Effector memory CD8-positive, alpha-beta T cell (primary cell): Measurements from ENCODE around the gene KIAA0930.
"Not testable (repeated sequence)": the region's sequence is repeated elsewhere in the genome, so short reads cannot be mapped to it uniquely, and the experiment has no call there.

Experiments
- ATAC-seq: fragments of 150-1000 bp; cut with Tn5 transposase; replicated peaks from 2 replicates; pipeline ENCODE4 v1.10.0; 2021; ENCODE audit warnings: mild to moderate bottlenecking, moderate library complexity
- DNase-seq, 3 experiments: peaks; one replicate each; pipeline ENCODE4 v3.0.0; 2021
- H3K27ac Mint-ChIP-seq, 2 donors: one replicate each; pipeline ENCODE4 v1.8.0; 2022; ENCODE audit warnings: mild to moderate bottlenecking in 2 of 2, mixed read lengths in 2 of 2, moderate library complexity in 2 of 2
- H3K27me3 Mint-ChIP-seq, 2 donors: one replicate each; pipeline ENCODE4 v1.8.0; 2022; ENCODE audit warnings: mixed read lengths in 2 of 2
- H3K36me3 Mint-ChIP-seq: one replicate; pipeline ENCODE4 v1.8.0; 2022; ENCODE audit warnings: mild to moderate bottlenecking, moderate library complexity, mixed read lengths; ENCODE audit not compliant: insufficient read depth
- H3K4me1 Mint-ChIP-seq, 2 donors: one replicate each; pipeline ENCODE4 v1.8.0; 2022; ENCODE audit warnings: low read depth in 2 of 2, mixed read lengths in 2 of 2
- H3K4me3 Mint-ChIP-seq, 2 donors: one replicate each; pipeline ENCODE4 v1.8.0; 2022; ENCODE audit warnings: mild to moderate bottlenecking in 2 of 2, mixed read lengths in 2 of 2, moderate library complexity in 2 of 2
- H3K9me3 Mint-ChIP-seq, 2 donors: one replicate each; pipeline ENCODE4 v1.8.0; 2022; ENCODE audit warnings: mixed read lengths in 2 of 2
- total RNA-seq, 9 experiments: gene quantifications; one replicate each; lab custom pipeline; 2026; lab: John Stamatoyannopoulos, UW

Gene KIAA0930
- total RNA-seq = 23.6 to 71.8 (median 53.9) reads per million in 9 experiments

DNA sequence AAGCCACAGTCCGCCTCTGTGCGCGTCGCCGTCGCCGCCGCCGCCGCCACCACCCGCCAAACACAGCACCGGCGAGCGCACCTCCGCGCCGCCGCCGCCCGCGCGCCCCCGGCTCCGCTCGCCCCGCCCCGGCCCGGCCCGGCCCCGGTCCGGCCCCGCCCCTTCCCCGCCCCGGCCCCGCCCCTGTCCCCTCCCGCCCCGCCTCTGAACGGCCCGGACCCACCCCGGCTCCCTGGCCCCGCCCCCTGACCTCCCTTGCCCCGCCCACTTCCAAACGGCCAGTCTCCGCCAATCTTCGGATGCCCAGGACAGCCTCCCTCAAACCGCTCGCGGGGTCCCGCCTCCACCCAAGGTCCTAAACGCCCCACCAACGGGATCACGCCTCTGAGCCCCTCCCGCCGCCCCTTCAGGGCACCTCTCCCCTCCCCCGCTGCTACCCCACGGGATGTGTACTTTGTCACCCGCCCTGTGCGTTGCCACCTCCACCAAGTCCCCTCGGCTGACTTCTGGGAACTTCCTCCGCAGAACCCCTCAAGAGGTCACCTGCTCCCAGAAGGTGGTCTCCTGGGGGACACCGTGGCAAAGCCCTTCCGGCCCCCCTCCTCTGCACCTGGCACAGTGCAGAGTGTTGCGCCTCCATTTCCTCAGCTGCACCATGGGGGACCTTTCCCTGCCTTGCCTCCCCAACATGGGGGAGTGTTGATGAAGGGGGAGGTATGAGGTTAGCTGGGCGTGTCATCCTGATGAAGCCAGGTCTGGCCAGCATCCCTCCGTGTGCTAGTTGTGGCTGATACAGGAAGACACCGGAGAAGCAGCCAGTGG, at the start of gene KIAA0930:
Gene KIAA0930, minus strand, starts transcription at position 85 of the 822 bp plus-strand sequence. CDS start 191 bp downstream, outside the sequence.
- DNase-seq = peak; percentile 80 to 84 (median 84)
- Mint-ChIP-seq H3K27ac (peak within 1 kb of the TSS; percentile 88 to 96), H3K36me3 (peaks cover 26% of the 10 kb centered on the region), H3K27me3 (no peaks in the 10 kb centered on the region), H3K9me3 (no peaks in the 10 kb centered on the region), H3K4me3 (peak within 1 kb of the TSS; percentile 85 to 96), H3K4me1 (peaks cover 25 to 32% of the 10 kb centered on the region in 2 donors)
- peak; percentile 82 for ATAC-seq

DNA sequence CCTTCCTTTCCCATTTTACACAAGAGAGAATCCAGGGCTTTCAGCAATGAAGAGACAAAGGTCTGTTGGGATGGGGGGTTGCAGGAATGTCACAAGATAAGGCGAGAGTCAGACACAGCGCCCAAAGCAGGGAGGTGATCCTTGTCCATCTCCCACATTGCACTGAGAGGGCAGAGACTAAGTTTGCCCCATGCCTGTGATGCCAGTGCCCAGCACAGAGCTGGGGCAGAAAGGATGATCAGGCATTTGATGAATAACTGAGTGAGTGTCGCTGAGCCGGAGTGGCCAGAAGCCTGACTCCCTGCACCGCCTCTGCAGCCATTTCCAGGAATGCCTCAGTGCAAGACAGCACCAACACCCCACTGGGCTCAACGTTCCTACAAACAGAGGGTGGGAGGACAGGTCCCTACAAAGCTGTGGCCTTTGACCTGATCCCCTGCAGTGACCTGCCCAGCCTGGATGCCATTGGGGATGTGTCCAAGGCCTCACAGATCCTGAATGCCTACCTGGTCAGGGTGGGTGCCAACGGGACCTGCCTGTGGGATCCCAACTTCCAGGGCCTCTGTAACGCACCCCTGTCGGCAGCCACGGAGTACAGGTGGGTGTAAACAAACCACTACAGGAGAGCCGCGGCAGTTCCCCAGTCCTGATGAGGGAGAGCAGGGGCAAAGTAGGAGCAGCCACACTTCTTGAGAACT, 46.3 kb upstream of the KIAA0930 start:
- no peaks in the 10 kb centered on the region for H3K4me1 Mint-ChIP-seq
- no peak overlapping the region for H3K4me3 Mint-ChIP-seq
- no peaks in the 10 kb centered on the region for H3K9me3 Mint-ChIP-seq
- no peak for ATAC-seq
- H3K27ac Mint-ChIP-seq = no peak overlapping the region
- peaks cover 24 to 48% of the 10 kb centered on the region in 2 donors for H3K27me3 Mint-ChIP-seq
- no peak for DNase-seq
- H3K36me3 Mint-ChIP-seq = no peaks in the 10 kb centered on the region

DNA sequence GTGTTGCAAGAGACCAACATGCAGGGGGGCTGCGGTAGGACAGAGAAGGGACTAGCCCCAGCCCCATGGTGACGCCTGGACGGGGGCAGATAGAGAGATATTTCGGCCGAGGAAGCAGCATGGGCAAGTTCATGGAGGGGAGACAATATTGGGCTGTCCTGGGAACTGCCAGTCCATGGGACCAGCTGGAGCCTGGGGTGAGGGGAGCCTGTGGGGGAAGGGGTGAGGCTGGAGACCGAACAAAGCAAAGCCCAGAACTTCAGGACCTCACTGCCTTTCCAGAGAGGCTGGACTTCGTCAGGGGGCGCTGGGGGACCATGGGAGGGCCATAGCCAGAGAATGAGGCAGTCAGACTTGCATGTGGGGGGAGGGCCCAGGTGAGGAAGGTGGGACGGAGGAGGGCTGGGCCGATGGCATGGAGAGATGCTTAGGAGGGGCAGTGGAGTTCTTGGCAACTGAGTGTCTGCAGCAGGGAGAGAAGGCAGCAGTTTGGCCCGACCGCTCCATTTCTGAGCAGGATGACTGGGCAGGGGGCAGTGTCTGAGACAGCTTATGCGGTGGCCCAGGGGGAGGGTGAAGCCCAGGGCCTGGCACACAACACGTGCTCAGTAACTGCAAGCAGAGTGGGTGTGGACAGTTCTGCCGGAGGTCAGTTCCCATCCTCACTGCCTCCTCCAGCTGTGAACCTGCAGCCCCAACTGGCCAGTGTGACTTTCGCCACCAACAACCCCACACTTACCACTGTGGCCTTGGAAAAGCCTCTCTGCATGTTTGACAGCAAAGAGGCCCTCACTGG, 44.8 kb upstream of the KIAA0930 start:
- peaks cover 33 to 59% of the 10 kb centered on the region in 2 donors for H3K27me3 Mint-ChIP-seq
- ATAC-seq (no peak), DNase-seq (no peak)
- no peak overlapping the region for H3K4me3 Mint-ChIP-seq
- H3K27ac Mint-ChIP-seq = no peak overlapping the region
- no peaks in the 10 kb centered on the region for H3K9me3 Mint-ChIP-seq
- no peaks in the 10 kb centered on the region for H3K4me1 Mint-ChIP-seq
- no peaks in the 10 kb centered on the region for H3K36me3 Mint-ChIP-seq

DNA sequence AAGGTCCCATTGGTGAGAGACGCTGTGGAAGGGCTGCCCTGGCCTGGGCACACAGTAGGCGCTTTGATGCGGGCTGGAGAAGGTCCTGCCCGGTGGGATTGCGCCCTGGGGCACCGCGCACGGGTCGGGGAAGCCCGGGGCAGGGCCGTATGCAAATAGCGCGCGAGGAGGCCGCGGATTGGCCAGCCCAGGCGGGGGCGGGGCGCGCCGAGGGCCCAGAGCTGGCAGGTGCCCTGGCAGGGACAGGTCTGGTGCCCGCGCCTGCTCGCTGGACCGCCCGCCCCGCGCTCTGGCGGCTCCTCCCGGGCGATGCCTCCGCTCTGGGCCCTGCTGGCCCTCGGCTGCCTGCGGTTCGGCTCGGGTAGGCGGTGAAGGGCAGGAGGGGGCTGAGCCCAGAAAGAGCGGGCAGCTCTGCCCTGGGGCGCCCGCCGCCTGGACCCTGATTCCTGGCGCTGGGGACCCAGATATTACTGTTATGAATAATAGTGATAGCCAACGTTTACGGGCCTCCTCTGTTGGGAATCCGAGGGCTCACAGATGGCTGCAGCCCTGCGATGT, 44.1 kb upstream of the KIAA0930 start, which contains the start of gene UPK3A:
Gene UPK3A, plus strand, starts transcription at position 245 of the 558 bp plus-strand sequence. Its CDS starts 65 bp downstream, at position 310.
- H3K4me3 Mint-ChIP-seq = peak within 1 kb of the TSS in 1 of 2 donors; percentile 48
- H3K36me3 Mint-ChIP-seq = no peaks in the 10 kb centered on the region
- H3K9me3 Mint-ChIP-seq = no peaks in the 10 kb centered on the region
- ATAC-seq = peak; percentile 96
- peak in 2 of 3 experiments; percentile 33 to 36 for DNase-seq
- H3K4me1 Mint-ChIP-seq = no peaks in the 10 kb centered on the region
- H3K27ac Mint-ChIP-seq = no peak within 1 kb of the TSS
- peaks cover 33 to 59% of the 10 kb centered on the region in 2 donors for H3K27me3 Mint-ChIP-seq

DNA sequence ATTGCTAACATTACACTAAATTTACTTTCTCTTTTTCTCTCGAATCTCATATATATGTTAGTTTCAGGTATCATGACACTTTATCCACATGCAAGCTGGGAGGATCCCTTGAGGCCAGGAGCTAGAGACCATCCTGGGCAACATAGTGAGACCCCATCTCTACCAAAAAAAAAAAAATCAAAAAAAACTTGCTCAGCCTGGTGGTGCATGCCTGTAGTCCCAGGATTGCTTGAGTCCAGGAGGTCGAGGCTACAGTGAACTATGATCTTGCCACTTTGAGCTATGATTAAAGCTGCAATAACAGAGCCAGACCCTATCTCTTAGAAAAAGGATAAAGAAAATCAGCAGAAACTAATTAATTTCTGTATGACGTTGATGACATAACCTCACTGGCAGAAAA, 40.3 kb upstream of the KIAA0930 start:
- peaks cover 0 to 1% of the 10 kb centered on the region in 2 donors for H3K4me1 Mint-ChIP-seq
- no peak overlapping the region for H3K27ac Mint-ChIP-seq
- H3K4me3 Mint-ChIP-seq = no peak overlapping the region
- DNase-seq (no peak), ATAC-seq (no peak)
- H3K27me3 Mint-ChIP-seq = peaks cover 33 to 61% of the 10 kb centered on the region in 2 donors
- peaks cover 3% of the 10 kb centered on the region for H3K36me3 Mint-ChIP-seq
- no peaks in the 10 kb centered on the region for H3K9me3 Mint-ChIP-seq

DNA sequence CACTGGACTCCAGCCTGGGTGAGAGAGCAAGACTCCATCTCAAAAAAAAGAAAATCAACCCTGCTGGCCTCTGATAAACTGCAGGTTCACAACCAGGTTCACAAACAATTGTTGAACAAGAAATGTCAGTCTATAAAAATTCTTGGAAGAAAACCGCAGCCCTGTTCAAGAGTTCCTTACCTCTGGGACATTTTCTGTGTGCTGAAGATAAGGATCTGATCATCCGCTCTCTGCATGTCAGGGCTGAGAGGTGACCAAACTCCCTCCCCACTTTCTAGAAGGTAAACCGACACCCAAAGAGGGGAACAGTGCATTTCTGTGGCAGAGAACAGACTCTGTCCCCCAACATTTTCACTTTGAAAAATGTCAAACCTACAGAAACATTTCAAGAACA, 39.9 kb upstream of the KIAA0930 start:
- Mint-ChIP-seq H3K4me1 (peaks cover 0 to 1% of the 10 kb centered on the region in 2 donors), H3K4me3 (no peak overlapping the region), H3K27ac (no peak overlapping the region), H3K36me3 (peaks cover 3% of the 10 kb centered on the region), H3K27me3 (peaks cover 33 to 56% of the 10 kb centered on the region in 2 donors), H3K9me3 (no peaks in the 10 kb centered on the region)
- ATAC-seq = no peak
- no peak for DNase-seq

DNA sequence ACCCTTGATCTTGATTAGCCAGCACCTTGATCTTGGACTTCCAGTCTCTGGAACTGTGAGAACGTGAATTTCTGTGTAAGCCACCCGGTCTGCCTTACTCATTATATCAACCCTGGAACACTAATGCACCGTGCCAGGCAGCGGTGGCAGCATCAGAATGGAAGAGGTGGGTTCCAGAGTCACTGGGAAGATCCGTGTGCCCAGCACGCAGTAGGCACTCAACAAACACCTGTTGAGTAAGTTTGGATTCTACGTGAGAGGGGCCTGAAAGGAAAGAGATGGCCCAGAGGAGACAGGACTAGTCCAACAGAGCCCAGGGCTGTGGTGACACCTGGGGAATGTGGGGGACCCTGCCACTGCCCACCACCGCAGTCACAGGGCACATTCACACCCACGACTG, 37.4 kb upstream of the KIAA0930 start:
- no peak for DNase-seq
- Mint-ChIP-seq H3K4me1 (peaks cover 0 to 1% of the 10 kb centered on the region in 2 donors), H3K4me3 (no peak overlapping the region), H3K36me3 (peaks cover 3% of the 10 kb centered on the region), H3K27ac (no peak overlapping the region), H3K9me3 (no peaks in the 10 kb centered on the region), H3K27me3 (peaks cover 25 to 50% of the 10 kb centered on the region in 2 donors)
- ATAC-seq = no peak

DNA sequence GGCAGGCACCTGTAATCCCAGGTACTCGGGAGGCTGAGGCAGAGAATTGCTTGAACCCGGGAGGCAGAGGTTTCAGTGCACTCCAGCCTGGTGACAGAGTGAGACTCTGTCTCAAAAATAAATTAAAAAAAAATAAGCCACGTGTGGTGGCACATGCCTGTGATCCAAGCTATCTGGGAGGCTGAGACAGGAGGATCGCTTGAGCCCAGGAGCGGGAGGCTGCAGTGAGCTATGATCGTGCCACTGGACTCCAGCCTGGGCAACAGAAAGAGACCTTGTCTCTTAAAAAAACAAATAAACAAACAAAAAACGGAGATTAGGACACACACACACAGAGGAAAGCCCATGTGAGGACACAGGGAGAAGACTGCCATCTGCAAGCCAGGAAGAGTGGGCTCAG, 37.0 kb upstream of the KIAA0930 start:
- not testable (repeated sequence) for ATAC-seq, H3K27ac Mint-ChIP-seq, H3K36me3 Mint-ChIP-seq, H3K4me3 Mint-ChIP-seq, H3K9me3 Mint-ChIP-seq, DNase-seq, H3K4me1 Mint-ChIP-seq
- H3K27me3 Mint-ChIP-seq = peaks cover 25 to 45% of the 10 kb centered on the region in 2 donors

DNA sequence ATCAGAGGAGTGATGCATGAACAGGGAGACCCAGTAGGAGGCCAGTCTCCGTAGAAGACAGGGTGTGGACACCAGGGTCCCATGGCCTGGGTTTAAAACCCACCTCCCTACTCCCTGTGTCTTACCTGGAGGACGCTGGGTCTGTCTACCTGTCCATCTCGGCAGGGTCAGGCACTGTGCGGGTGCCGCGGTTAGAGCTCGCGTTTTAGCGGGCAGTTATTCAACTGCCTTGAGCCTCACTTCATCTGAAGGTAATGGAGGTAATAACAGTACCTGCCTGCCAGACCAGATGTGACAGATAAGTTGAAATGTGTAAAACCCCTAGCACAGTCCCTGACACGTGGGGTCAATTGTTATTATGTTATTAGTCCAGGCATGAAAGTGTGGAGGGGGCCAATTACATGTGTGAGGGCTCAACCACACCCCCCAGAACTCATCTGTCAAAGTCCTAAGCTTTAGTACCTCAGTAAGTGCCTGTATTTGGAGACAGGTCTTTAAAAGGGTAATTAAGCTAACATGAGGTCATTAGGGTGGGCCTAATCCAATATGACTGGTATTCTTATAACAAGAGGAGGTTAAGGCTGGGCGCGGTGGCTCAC, 35.9 kb upstream of the KIAA0930 start:
- Mint-ChIP-seq H3K36me3 (peaks cover 3% of the 10 kb centered on the region), H3K27ac (no peak overlapping the region), H3K4me1 (peaks cover 0 to 1% of the 10 kb centered on the region in 2 donors), H3K9me3 (no peaks in the 10 kb centered on the region), H3K4me3 (no peak overlapping the region), H3K27me3 (peaks cover 18 to 42% of the 10 kb centered on the region in 2 donors)
- DNase-seq (no peak), ATAC-seq (no peak)

DNA sequence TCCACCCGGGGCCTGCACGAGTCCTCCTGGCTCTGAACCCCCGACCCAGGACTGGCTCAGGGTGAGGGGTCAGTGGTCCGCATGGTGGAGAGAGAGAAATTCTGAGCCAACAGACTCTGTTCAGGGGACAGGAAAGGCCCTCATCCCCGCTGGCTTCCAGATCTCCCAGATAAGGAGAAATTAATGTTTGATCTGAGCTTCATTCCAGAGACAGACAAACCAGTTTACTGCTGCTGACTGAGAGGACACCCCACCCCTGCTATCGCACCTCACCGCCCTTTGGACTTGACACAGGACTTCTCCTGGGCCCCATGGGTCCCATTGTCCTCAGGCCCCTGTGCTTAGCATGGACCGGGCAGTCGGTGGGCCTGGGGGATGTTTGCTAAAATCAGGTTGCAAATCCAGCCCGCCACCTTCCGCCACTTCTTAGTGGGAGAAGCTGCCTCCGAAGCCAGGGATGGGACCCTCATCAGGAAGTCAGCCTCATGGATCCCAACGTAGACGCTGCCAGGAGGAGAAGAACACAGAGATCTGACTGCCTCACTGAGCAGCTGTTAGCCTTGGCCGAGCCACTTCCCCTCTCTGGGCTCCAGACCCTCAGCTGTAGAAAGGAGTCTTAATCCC, 32.9 kb upstream of the KIAA0930 start:
- Mint-ChIP-seq H3K27ac (peak overlapping the region in 1 of 2 donors; percentile 10), H3K4me3 (no peak overlapping the region), H3K36me3 (peaks cover 6% of the 10 kb centered on the region), H3K9me3 (no peaks in the 10 kb centered on the region), H3K4me1 (peaks cover 8 to 11% of the 10 kb centered on the region in 2 donors), H3K27me3 (peaks cover 26 to 52% of the 10 kb centered on the region in 2 donors)
- DNase-seq (no peak), ATAC-seq (no peak)

DNA sequence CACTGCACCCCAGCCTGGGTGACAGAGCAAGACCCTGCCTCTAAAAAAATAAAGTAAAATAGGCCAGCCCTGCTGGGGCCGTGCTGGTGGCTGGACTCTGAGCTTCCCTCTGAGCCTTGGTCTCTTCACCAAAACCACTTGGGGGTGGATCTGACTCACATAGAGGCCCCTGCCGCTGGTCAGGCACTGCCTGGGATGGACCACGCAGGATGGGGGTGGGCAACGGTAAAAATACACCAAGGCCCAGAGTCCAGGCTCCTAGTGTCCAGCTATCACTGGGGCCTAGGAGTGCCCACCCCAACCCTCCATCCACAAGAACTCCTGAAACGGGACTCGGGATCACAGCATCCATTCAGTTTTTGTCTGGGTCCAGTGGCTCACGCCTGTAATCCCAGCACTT, 31.8 kb upstream of the KIAA0930 start:
- ATAC-seq (no peak), DNase-seq (no peak)
- Mint-ChIP-seq H3K4me1 (peaks cover 8 to 13% of the 10 kb centered on the region in 2 donors), H3K27ac (no peak overlapping the region), H3K4me3 (no peak overlapping the region), H3K36me3 (peaks cover 6% of the 10 kb centered on the region), H3K27me3 (peaks cover 26 to 43% of the 10 kb centered on the region in 2 donors), H3K9me3 (no peaks in the 10 kb centered on the region)

DNA sequence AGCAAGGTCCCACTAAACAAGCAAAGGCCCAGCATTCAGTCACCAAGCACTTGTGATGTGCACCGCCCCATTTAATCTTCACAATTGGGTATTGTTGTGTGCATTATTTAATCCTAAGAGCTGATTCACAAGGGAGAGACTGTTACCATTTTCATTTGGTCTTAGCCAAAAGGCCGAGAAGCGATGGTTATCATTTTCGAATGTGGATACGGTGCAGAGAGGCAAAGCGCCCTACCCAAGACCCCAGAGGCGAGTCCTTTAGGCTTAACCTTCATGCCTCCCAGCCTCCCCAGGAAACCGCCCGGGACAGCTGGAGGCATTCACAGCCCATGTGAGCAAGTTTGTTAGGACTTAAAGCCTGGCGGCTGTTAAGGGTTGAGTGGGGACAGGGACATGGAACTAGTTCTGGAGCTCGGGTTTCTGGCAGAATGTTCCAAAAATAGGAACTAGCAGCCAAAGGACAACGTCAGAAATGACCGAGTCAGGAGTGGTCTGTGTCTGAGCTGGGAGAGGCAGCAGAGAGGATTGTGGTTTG, 31.0 kb upstream of the KIAA0930 start:
- no peak for ATAC-seq
- Mint-ChIP-seq H3K36me3 (peaks cover 6% of the 10 kb centered on the region), H3K4me3 (no peak overlapping the region), H3K4me1 (peaks cover 8 to 13% of the 10 kb centered on the region in 2 donors), H3K27me3 (peaks cover 26 to 43% of the 10 kb centered on the region in 2 donors), H3K9me3 (no peaks in the 10 kb centered on the region), H3K27ac (no peak overlapping the region)
- no peak for DNase-seq
